ENCODE results near the gene SH3PXD2A.

DNA sequence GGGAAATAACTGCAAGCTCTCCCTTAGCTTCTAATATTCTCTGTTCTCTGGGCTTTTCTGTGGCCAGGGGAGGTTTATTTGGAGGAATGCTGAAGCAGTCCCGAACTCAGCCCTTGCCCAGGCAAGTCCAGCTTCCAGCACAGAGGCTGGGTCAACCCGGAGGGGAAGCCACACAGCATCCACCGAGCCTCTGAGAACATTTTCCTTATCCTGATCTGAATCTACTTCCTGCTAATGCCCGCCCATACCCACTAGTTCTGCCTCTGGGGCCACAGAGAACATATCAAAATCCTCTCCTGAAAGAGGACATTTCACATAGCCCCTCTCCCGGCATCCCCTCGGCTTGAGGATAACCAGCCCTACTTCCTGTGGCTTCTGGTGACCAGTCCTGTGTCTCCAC lies 31.1 kb downstream of the SH3PXD2A start:
- peak; percentile 62; the same call in 1 of the 2 replicates for TF ChIP-seq GATA2 (IDR thresholded peaks at IDR 0.05; ENCODE audit: low read depth, low read length)
- no peak for TF ChIP-seq GATA3 (IDR thresholded peaks at IDR 0.05; ENCODE audit: low read depth, low read length)

All from SH-SY5Y (cell line).